ES-I3 (cell line): ENCODE data around the gene SEMA4B.
"Not testable (repeated sequence)": the region's sequence is repeated elsewhere in the genome, so short reads cannot be mapped to it uniquely, and the experiment has no call there.

Experiments
- H3K36me3 ChIP-seq: 2 replicates; pipeline ENCODE4 v1.6.1; 2013; ENCODE audit warnings: mild to moderate bottlenecking, low read length, control low read depth, moderate library complexity; ENCODE audit not compliant: insufficient read depth
- H3K4me1 ChIP-seq: 2 replicates; pipeline ENCODE4 v1.6.1; 2013; ENCODE audit warnings: mild to moderate bottlenecking, control low read depth, low read length; ENCODE audit not compliant: insufficient read depth
- H3K9ac ChIP-seq: 2 replicates; pipeline ENCODE4 v1.6.1; 2013; ENCODE audit warnings: low read depth, mild to moderate bottlenecking, low read length, moderate library complexity
- H3K9me3 ChIP-seq: 2 replicates; pipeline ENCODE4 v1.6.1; 2013; ENCODE audit warnings: mild to moderate bottlenecking, low read length, moderate library complexity; ENCODE audit not compliant: control insufficient read depth, insufficient read depth

The SEMA4B gene

DNA sequence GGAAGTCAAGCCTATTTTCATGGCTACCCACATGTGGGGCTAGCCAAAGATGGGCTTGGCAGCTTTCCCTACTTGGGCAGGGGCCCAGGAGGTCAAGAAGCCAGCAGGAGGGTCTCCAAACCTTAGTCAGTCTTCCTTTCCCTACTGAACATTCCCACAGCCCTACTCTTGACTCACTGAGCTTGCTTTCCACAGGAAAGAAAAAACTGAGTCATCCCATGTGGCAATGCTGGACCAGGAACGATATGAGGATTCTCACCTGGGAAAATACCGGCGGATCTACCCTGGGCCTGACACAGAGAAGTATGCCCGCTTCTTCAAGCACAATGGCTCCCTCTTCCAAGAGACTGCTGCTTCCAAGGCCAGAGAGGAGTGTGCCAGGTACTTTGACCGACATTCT is 60.7 kb downstream of the SEMA4B start:
- Histone ChIP-seq H3K9ac (no peak overlapping the region), H3K4me1 (peaks cover 2% of the 10 kb centered on the region; the same call in 1 of the 2 replicates), H3K9me3 (no peaks in the 10 kb centered on the region), H3K36me3 (no peaks in the 10 kb centered on the region)

GRCh38 chr15:90262426-90262825 is 61.3 kb downstream of the SEMA4B start:
- no peaks in the 10 kb centered on the region for H3K9me3 ChIP-seq
- no peak overlapping the region for H3K9ac ChIP-seq
- H3K4me1 ChIP-seq = peaks cover 5% of the 10 kb centered on the region
- H3K36me3 ChIP-seq = peaks cover 3% of the 10 kb centered on the region; the same call in 1 of the 2 replicates

- no peaks in the 10 kb centered on the region for H3K9me3 ChIP-seq
- H3K9ac ChIP-seq = peak overlapping the region; percentile 91
- peaks cover 5% of the 10 kb centered on the region for H3K4me1 ChIP-seq
- H3K36me3 ChIP-seq = peaks cover 8% of the 10 kb centered on the region; the same call in 1 of the 2 replicates
These were observed 63.5 kb downstream of the SEMA4B start for GRCh38 chr15:90264671-90265070.

DNA sequence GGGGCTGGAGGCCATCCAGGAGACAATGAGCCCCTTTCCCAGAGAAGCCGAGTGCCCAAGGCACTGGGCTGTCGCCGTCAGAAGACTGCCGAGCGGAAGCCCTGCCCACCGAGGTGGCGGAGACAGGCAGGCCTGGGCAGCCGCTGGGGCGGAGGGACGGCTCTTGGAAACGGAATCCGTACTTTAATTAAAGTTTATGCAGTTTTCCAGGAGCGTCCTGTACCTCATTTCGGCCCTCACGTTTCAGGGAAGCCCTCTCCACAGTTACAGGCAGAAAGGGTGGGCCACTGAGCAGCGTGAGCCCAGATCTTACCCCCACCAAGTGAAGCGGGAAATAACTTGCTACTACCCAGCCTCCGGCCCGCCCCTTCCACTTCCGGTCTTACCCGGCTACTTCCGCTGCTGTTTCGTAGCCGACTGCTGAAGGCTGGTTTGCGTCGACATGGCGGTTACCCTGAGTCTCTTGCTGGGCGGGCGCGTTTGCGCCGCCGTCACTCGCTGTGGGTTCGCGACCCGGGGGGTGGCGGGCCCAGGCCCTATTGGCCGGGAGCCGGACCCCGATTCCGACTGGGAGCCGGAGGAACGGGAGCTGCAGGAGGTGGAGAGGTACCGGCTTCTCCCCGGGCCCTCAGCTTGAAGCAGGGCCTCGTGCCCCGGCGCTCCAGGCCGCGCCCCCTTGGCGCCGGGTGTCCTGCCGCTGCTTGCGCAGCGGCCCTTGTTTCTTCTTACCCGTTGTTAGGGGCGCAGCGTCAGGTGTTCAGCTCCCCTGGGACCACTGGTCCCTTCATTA is 64.3 kb downstream of the SEMA4B start, which contains the start of gene NGRN:
TSS of gene NGRN (plus strand) at position 402 of the 790 bp plus-strand sequence. CDS start at position 443, 41 bp downstream.
- H3K36me3 ChIP-seq = peaks cover 10% of the 10 kb centered on the region; the same call in 1 of the 2 replicates
- no peaks in the 10 kb centered on the region for H3K9me3 ChIP-seq
- peaks cover 5% of the 10 kb centered on the region for H3K4me1 ChIP-seq
- H3K9ac ChIP-seq = peak within 1 kb of the TSS; percentile 91

GRCh38 chr15:90266061-90266431 is 64.9 kb downstream of the SEMA4B start:
- H3K36me3 ChIP-seq = peaks cover 15% of the 10 kb centered on the region; the same call in 1 of the 2 replicates
- no peaks in the 10 kb centered on the region for H3K9me3 ChIP-seq
- H3K4me1 ChIP-seq = peaks cover 5% of the 10 kb centered on the region
- peak overlapping the region; percentile 91 for H3K9ac ChIP-seq

DNA sequence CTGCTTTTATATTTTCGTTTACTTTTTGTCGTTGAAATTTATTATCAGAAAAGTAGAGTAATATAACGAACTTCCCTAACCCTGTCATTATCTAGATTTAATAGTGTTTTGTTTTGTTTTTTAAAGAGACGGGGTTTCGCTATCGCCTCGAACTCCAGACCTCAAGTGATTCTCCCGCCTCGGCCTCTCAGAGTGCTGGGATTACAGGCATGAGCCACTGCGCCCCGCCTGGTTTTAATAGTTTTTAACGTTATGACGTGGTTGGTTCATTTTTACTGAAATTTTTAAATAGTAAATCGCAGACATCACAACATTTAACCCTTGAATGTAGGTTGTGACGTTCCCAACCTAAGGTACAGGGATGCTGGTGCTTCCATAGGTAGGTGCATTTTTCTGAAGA is 65.4 kb downstream of the SEMA4B start:
- H3K9ac ChIP-seq = peak overlapping the region; percentile 91
- peaks cover 15% of the 10 kb centered on the region; the same call in 1 of the 2 replicates for H3K36me3 ChIP-seq
- peaks cover 5% of the 10 kb centered on the region for H3K4me1 ChIP-seq
- H3K9me3 ChIP-seq = no peaks in the 10 kb centered on the region

GRCh38 chr15:90268415-90268814 is 67.3 kb downstream of the SEMA4B start:
- H3K36me3 ChIP-seq = peaks cover 15% of the 10 kb centered on the region; the same call in 1 of the 2 replicates
- H3K4me1 ChIP-seq = peaks cover 5% of the 10 kb centered on the region
- H3K9ac ChIP-seq = no peak overlapping the region
- H3K9me3 ChIP-seq = no peaks in the 10 kb centered on the region

DNA sequence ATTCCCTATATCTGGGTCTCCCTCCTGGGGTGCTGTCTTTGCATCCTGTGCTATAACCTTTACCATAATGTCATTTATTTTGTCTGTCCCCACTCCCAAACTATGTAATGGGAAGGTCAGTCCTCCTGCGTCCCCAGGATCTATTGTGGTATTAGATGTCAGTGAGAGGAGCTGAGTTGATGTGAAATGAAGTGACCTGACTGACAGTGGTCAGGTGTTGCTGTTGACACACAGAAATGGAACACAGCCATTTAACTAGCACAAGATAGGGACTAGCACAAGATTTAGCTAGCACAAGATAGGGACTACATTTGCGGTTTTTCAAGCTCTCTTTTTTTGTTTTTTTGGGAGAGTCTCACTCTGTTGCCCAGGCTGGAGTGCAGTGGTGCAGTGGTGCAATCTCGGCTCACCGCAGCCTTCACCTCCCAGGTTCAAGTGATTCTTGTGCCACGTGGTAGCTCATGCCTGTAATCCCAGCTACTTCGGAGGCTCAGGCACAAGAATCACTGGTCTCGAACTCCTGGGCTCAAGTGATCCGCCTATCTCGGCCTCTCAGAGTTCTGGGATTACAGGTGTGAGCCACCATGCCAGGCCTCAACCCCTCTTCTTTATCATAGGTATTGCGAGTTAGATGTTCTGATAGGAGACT is 69.5 kb downstream of the SEMA4B start:
- no peaks in the 10 kb centered on the region for H3K9me3 ChIP-seq
- no peak overlapping the region for H3K9ac ChIP-seq
- peaks cover 5% of the 10 kb centered on the region for H3K4me1 ChIP-seq
- peaks cover 15% of the 10 kb centered on the region; the same call in 1 of the 2 replicates for H3K36me3 ChIP-seq

- H3K9ac ChIP-seq = no peak overlapping the region
- H3K4me1 ChIP-seq = peaks cover 5% of the 10 kb centered on the region
- no peaks in the 10 kb centered on the region for H3K9me3 ChIP-seq
- H3K36me3 ChIP-seq = peaks cover 15% of the 10 kb centered on the region; the same call in 1 of the 2 replicates
These were observed 70.5 kb downstream of the SEMA4B start for GRCh38 chr15:90271459-90272166.

- H3K9me3 ChIP-seq, H3K36me3 ChIP-seq, H3K9ac ChIP-seq, H3K4me1 ChIP-seq: not testable (repeated sequence)
These were observed 77.3 kb downstream of the SEMA4B start for GRCh38 chr15:90278467-90278866.
